ENCODE measurements around the gene SVIL. TPM values are rescaled to one million over a fixed set of nuclear protein-coding genes. Genes with fewer than 3 reads are reported as not detected.

The SVIL gene
- total RNA-seq, 1 donor: 36.9 TPM

DNA sequence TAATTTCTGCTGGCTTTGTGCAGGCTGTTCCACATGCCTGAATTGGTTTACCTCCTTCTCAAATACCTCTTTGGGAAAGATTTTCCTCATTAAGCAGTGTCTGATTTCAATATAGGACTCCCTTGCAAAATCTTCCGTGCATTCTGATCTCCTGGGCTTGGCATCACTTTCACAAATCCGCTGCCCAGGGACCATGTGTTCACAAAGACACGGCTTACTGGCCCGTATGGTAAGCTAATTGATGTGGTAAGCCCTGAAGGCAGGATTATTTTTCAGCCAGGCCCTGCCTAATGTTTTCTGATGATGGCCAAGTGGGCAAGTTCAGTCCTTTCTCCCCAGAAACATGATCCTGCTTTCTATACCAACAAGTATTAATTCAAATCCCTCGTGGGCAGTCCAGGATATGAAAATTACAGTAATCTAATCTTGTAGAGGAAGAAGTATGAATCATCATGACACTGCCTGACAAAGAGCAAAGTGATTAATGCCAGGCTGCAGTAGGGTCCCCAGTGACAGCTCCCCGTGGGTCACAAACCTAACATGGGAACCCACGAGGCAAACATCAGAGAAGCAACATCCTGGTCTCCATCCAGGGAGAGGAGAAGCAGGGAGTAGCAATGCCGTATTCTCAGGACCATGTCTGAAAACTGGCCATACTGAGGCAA lies 11.6 kb upstream of the SVIL start:
- H3K27ac ChIP-seq (ENCODE audit: low read depth, low read length): peak overlapping the region; percentile 89
- peaks cover 69% of the 10 kb centered on the region for H3K4me1 ChIP-seq (ENCODE audit: insufficient read depth, low read length)
- peak overlapping the region; percentile 72 for H3K4me2 ChIP-seq (ENCODE audit: insufficient read depth, low read length)

DNA sequence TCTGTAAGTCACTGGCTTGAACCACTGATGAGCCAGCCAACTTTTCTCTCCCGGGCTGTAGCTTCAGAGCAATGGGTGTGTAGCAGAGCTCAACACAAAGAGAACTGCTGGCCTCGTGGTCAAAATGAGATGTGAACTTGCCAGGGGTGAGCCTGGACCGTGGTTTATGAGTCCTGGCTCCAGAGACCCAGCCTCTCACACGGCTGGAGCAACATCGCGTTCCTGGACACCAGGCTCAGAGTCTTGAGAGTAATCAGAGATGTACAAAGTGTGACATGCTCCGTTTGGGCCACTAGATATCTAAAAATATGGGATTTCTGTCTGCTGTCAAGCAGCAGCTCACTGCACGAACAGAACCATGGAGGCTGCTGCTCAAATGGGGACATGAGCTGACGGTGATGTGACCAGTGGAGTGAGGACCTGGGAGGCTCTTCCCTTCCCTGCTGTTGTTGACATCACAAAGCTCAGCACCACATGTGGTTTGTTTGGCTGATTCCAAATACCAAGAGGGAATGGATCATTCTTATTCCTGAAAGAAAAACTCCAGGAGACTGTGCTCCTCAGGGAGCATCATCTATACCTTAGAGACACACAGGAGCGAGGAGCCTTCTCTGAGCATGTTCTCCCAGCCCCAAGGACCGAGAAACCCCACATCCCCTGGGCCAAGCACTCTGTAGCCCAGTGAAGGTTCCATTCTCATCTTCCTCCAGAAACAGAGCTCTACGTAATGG lies 9.2 kb upstream of the SVIL start:
- peak overlapping the region; percentile 65 for H3K27ac ChIP-seq (ENCODE audit: low read depth, low read length)
- H3K4me3 ChIP-seq (ENCODE audit: insufficient read depth, low read length): no peak overlapping the region
- no peak overlapping the region for H3K4me2 ChIP-seq (ENCODE audit: insufficient read depth, low read length)
- no peaks in the 10 kb centered on the region for H4K20me1 ChIP-seq (ENCODE audit: insufficient read depth, low read length)
- no peaks in the 10 kb centered on the region for H3K9me3 ChIP-seq (ENCODE audit: low read depth, low read length)
- no peaks in the 10 kb centered on the region for H3K36me3 ChIP-seq (ENCODE audit: insufficient read depth, low read length)
- peak; percentile 22 for DNase-seq (ENCODE audit: insufficient read length, low spot score, missing footprints)
- H3K27me3 ChIP-seq (ENCODE audit: insufficient read depth, low read length): no peaks in the 10 kb centered on the region
- peaks cover 55% of the 10 kb centered on the region for H3K4me1 ChIP-seq (ENCODE audit: insufficient read depth, low read length)
- no peak overlapping the region for H2AFZ ChIP-seq (ENCODE audit: low read length)
- peaks cover 41% of the 10 kb centered on the region for H3K79me2 ChIP-seq (ENCODE audit: insufficient read depth, low read length)
- TF ChIP-seq, protein P1, sequence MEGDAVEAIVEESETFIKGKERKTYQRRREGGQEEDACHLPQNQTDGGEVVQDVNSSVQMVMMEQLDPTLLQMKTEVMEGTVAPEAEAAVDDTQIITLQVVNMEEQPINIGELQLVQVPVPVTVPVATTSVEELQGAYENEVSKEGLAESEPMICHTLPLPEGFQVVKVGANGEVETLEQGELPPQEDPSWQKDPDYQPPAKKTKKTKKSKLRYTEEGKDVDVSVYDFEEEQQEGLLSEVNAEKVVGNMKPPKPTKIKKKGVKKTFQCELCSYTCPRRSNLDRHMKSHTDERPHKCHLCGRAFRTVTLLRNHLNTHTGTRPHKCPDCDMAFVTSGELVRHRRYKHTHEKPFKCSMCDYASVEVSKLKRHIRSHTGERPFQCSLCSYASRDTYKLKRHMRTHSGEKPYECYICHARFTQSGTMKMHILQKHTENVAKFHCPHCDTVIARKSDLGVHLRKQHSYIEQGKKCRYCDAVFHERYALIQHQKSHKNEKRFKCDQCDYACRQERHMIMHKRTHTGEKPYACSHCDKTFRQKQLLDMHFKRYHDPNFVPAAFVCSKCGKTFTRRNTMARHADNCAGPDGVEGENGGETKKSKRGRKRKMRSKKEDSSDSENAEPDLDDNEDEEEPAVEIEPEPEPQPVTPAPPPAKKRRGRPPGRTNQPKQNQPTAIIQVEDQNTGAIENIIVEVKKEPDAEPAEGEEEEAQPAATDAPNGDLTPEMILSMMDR (IDR thresholded peaks at IDR 0.05; ENCODE audit: extremely low read depth, low read depth, low read length): no peak

More for the DNA sequence above, 11.6 kb upstream of the SVIL start:
- no peaks in the 10 kb centered on the region for H4K20me1 ChIP-seq (ENCODE audit: insufficient read depth, low read length)
- peaks cover 35% of the 10 kb centered on the region for H3K79me2 ChIP-seq (ENCODE audit: insufficient read depth, low read length)
- peak; percentile 83 for DNase-seq (ENCODE audit: insufficient read length, low spot score, missing footprints)
- TF ChIP-seq, protein P1 (IDR thresholded peaks at IDR 0.05; ENCODE audit: extremely low read depth, low read depth, low read length): no peak
- no peaks in the 10 kb centered on the region for H3K36me3 ChIP-seq (ENCODE audit: insufficient read depth, low read length)
- no peaks in the 10 kb centered on the region for H3K9me3 ChIP-seq (ENCODE audit: low read depth, low read length)
- H3K27me3 ChIP-seq (ENCODE audit: insufficient read depth, low read length): no peaks in the 10 kb centered on the region
- peak overlapping the region; percentile 17 for H3K4me3 ChIP-seq (ENCODE audit: insufficient read depth, low read length)
- peak overlapping the region; percentile 5 for H2AFZ ChIP-seq (ENCODE audit: low read length)

DNA sequence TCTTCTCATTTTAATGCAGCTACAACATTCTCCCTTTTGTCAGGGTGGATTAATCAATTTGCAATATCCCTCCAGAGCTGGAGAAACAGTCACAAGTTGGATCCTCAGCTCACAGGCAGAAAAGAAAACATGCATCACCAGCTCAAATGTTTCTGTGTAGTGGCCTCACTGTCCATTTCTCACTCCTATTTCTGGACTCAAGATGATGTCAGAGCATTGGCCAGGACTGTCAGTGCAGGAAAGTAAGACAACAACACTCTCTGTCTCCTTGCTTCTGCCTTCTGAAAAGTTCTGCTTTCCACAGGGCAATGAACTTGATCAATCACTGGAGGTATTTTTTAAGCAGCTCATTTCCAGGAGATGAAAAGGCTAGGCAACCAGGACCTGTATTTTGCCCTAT lies 8.2 kb upstream of the SVIL start:
- Histone ChIP-seq H3K36me3 (ENCODE audit: insufficient read depth, low read length) (no peaks in the 10 kb centered on the region), H4K20me1 (ENCODE audit: insufficient read depth, low read length) (no peaks in the 10 kb centered on the region), H3K27ac (ENCODE audit: low read depth, low read length) (peak overlapping the region; percentile 65), H3K9me3 (ENCODE audit: low read depth, low read length) (no peaks in the 10 kb centered on the region), H3K4me3 (ENCODE audit: insufficient read depth, low read length) (no peak overlapping the region), H3K4me1 (ENCODE audit: insufficient read depth, low read length) (peaks cover 46% of the 10 kb centered on the region), H2AFZ (ENCODE audit: low read length) (no peak overlapping the region), H3K27me3 (ENCODE audit: insufficient read depth, low read length) (no peaks in the 10 kb centered on the region), H3K4me2 (ENCODE audit: insufficient read depth, low read length) (peak overlapping the region; percentile 44), H3K79me2 (ENCODE audit: insufficient read depth, low read length) (peaks cover 41% of the 10 kb centered on the region)
- TF ChIP-seq, protein P1 (IDR thresholded peaks at IDR 0.05; ENCODE audit: extremely low read depth, low read depth, low read length): no peak
- peak; percentile 69 for DNase-seq (ENCODE audit: insufficient read length, low spot score, missing footprints)

DNA sequence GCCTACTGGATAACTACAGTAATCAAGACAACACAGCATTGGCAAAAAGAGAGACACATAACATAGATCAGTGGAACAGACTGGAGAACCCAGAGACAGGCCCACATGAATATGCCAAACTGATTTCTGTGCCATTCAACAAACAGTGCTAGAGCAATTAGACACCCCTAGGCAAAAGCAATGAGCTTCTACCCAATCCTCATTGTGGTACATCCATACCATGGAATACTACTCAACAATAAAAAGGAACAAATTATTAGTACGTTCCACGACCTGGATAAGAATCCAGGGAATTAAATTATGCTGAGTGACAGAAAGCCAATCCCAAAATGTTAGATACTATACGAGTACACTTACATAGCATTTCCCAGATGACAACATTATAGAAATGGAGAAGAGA lies 2.8 kb upstream of the SVIL start:
- no peaks in the 10 kb centered on the region for H3K27me3 ChIP-seq (ENCODE audit: insufficient read depth, low read length)
- H3K27ac ChIP-seq (ENCODE audit: low read depth, low read length): no peak overlapping the region
- no peaks in the 10 kb centered on the region for H3K9me3 ChIP-seq (ENCODE audit: low read depth, low read length)
- TF ChIP-seq, protein P1 (IDR thresholded peaks at IDR 0.05; ENCODE audit: extremely low read depth, low read depth, low read length): no peak
- DNase-seq (ENCODE audit: insufficient read length, low spot score, missing footprints): peak; percentile 10
- no peaks in the 10 kb centered on the region for H4K20me1 ChIP-seq (ENCODE audit: insufficient read depth, low read length)
- no peak overlapping the region for H3K4me2 ChIP-seq (ENCODE audit: insufficient read depth, low read length)
- H3K4me3 ChIP-seq (ENCODE audit: insufficient read depth, low read length): no peak overlapping the region
- H3K79me2 ChIP-seq (ENCODE audit: insufficient read depth, low read length): peaks cover 44% of the 10 kb centered on the region
- H3K36me3 ChIP-seq (ENCODE audit: insufficient read depth, low read length): no peaks in the 10 kb centered on the region
- H3K4me1 ChIP-seq (ENCODE audit: insufficient read depth, low read length): peaks cover 45% of the 10 kb centered on the region
- no peak overlapping the region for H2AFZ ChIP-seq (ENCODE audit: low read length)
